GM12878 (cell line): ENCODE data around the gene SPAG7. TPM values are rescaled to one million over a fixed set of nuclear protein-coding genes. Genes with fewer than 3 reads are reported as not detected.
A peak's percentile ranks its signal among the peaks of the same experiment; 100 is the strongest.

Source experiments
- ATF3 ChIP-seq: IDR thresholded peaks from 2 replicates; pipeline ENCODE4 v1.6.1; 2011; ENCODE audit warnings: low read depth, mild to moderate bottlenecking, low read length, moderate library complexity, borderline replicate concordance; ENCODE audit errors: extremely low read depth
- BCL3 ChIP-seq: IDR thresholded peaks from 2 replicates; pipeline ENCODE4 v1.6.1; 2011; ENCODE audit warnings: borderline replicate concordance, low read depth, mild to moderate bottlenecking, moderate library complexity, low read length; ENCODE audit not compliant: insufficient read depth, poor library complexity, severe bottlenecking
- FOXM1 ChIP-seq: IDR thresholded peaks from 2 replicates; pipeline ENCODE4 v1.6.1; 2012; ENCODE audit warnings: low read depth, mild to moderate bottlenecking, inconsistent platforms, low read length, moderate library complexity
- KLF5 ChIP-seq: fragments of 450-650 bp; IDR thresholded peaks from 2 replicates; pipeline ENCODE4 v1.6.1; 2014; ENCODE audit warnings: mild to moderate bottlenecking; ENCODE audit not compliant: partially characterized antibody
- MYB ChIP-seq: fragments of 150-350 bp; IDR thresholded peaks from 2 replicates; pipeline ENCODE4 v1.6.1; 2014; ENCODE audit warnings: mild to moderate bottlenecking, low read depth, low read length, borderline replicate concordance
- NBN ChIP-seq: fragments of 450-650 bp; IDR thresholded peaks from 2 replicates; pipeline ENCODE4 v1.6.1; 2016
- RB1 ChIP-seq: fragments of 450-650 bp; formaldehyde crosslinking; IDR thresholded peaks from 2 replicates; pipeline ENCODE4 v1.6.1; 2017; ENCODE audit warnings: mild to moderate bottlenecking, borderline replicate concordance
- RCOR1 ChIP-seq: conservative IDR thresholded peaks from 2 replicates; pipeline ENCODE4 v1.6.1; 2012; ENCODE audit warnings: low read depth, low read length, improper control_type of control experiment
- SPI1 ChIP-seq: IDR thresholded peaks from 2 replicates; pipeline ENCODE4 v1.6.1; 2011; ENCODE audit warnings: low read depth, mild to moderate bottlenecking, low read length, moderate library complexity, borderline replicate concordance; ENCODE audit not compliant: insufficient read depth
- SREBF2 ChIP-seq: IDR thresholded peaks from 2 replicates; pipeline ENCODE4 v1.6.1; 2012; ENCODE audit warnings: mild to moderate bottlenecking, low read length
- SRF ChIP-seq, 2 experiments: IDR thresholded peaks; 2 replicates each; pipeline ENCODE4 v1.6.1; 2011; ENCODE audit warnings: low read depth in 2 of 2, low read length in 2 of 2, mild to moderate bottlenecking in 1 of 2, moderate library complexity in 1 of 2
- TAF1 ChIP-seq: IDR thresholded peaks from 2 replicates; pipeline ENCODE4 v1.6.1; 2011; ENCODE audit warnings: mild to moderate bottlenecking, low read depth, low read length, borderline replicate concordance
- ZBTB11 ChIP-seq: fragments of 450-650 bp; formaldehyde crosslinking; IDR thresholded peaks from 2 replicates; pipeline ENCODE4 v1.5.0; 2022; ENCODE audit warnings: mild to moderate bottlenecking, missing genetic modification characterization
- polyA plus RNA-seq, 11 experiments: library from polyadenylated mRNA; depleted of rRNA in 4 of 11; unstranded in 6 of 11; stranded (reverse) in 5 of 11; fragments of >200 nt; fragmentation: Nextera tagmentation in 4 of 11; fragmentation: Illumina TruSeq in 1 of 11; extraction: Ambion mirVana in 4 of 11; extraction: Trizol in 1 of 11; gene quantifications; 1 replicate in 1 of 11; 2 replicates in 10 of 11; pipeline versions ENCODE4 v1.2.1 to v1.2.3, GENCODE V29; 2011 to 2016; ENCODE audit warnings: inconsistent platforms in 2 of 11, missing spikeins in 2 of 11, low read depth in 1 of 11
- total RNA-seq, 4 experiments: library from RNA; depleted of rRNA in 3 of 4; stranded (reverse); fragments of >200 nt in 3 of 4; fragmentation: Illumina TruSeq in 1 of 4; extraction: Trizol in 1 of 4; gene quantifications; 2 replicates each; pipeline versions ENCODE4 v1.2.1 to v1.2.3, GENCODE V29; 2013 to 2021
- TF ChIP-seq, protein P1 (sequence below), 3 experiments: IDR thresholded peaks in 2 of 3; conservative IDR thresholded peaks in 1 of 3; 2 replicates each; pipeline ENCODE4 v1.5.1; 2011; ENCODE audit warnings: low read depth in 3 of 3, low read length in 3 of 3, mild to moderate bottlenecking in 3 of 3, control low read depth in 2 of 3, moderate library complexity in 2 of 3, inconsistent platforms in 1 of 3, mixed read lengths in 1 of 3; ENCODE audit not compliant: control insufficient read depth in 2 of 3, insufficient read depth in 1 of 3; ENCODE audit errors: extremely low read depth in 1 of 3
- TF ChIP-seq, protein P2 (sequence below): IDR thresholded peaks from 2 replicates; pipeline ENCODE4 v1.6.1; 2012; ENCODE audit warnings: low read depth, low read length, improper control_type of control experiment
- TF ChIP-seq, protein P3 (sequence below): fragments of 450-650 bp; IDR thresholded peaks from 2 replicates; pipeline ENCODE4 v1.6.1; 2017; ENCODE audit warnings: mild to moderate bottlenecking, low read depth, inconsistent platforms; ENCODE audit not compliant: poor library complexity, severe bottlenecking

Gene SPAG7
- total and polyA plus RNA-seq, 10 of the 15 experiments (the other 5 are each of a cell fraction or from before 2014, with no cell fraction given) = 7.9 to 146 (median 88.7) TPM

DNA sequence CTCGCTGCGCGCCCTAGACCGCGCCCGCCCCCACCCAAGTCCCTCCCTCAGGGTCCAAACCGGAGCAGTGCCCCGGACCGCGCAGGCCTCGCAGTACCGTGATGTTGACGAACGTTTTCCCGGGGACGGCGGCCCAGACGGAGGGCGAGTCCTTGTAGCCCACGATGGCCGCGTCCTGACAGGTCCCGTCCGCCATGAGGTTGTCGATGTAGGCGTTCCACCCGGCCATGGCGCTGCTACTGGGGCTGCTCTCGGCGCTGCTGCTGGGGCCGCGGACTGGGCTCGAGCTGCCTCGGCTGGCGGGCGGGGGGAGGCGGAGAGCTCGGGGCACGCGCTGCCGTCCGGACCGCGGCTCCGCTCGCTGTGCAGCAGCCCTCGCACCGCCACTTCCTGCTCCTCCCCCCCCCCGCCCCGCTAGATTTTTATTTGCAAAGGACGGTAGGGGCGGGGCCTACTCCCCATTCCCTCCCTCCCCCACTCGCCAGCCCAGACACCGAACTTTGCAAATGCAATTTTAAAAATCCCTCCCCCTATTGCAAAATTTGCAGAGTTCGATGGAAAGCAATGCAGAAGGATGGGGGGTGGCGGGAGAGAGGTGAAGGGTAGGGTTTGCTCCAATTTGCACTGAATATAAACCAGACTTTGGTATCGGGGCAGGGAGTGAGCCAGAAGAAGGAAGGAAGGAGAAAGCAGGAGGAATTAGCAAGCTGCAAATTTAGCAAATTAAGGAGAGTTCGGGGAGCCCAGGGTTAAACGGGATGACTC, 19.3 kb downstream of the SPAG7 start, which contains the start of gene PFN1 (continued):
- TF ChIP-seq, protein P1, sequence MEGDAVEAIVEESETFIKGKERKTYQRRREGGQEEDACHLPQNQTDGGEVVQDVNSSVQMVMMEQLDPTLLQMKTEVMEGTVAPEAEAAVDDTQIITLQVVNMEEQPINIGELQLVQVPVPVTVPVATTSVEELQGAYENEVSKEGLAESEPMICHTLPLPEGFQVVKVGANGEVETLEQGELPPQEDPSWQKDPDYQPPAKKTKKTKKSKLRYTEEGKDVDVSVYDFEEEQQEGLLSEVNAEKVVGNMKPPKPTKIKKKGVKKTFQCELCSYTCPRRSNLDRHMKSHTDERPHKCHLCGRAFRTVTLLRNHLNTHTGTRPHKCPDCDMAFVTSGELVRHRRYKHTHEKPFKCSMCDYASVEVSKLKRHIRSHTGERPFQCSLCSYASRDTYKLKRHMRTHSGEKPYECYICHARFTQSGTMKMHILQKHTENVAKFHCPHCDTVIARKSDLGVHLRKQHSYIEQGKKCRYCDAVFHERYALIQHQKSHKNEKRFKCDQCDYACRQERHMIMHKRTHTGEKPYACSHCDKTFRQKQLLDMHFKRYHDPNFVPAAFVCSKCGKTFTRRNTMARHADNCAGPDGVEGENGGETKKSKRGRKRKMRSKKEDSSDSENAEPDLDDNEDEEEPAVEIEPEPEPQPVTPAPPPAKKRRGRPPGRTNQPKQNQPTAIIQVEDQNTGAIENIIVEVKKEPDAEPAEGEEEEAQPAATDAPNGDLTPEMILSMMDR (IDR thresholded peaks at IDR 0.05 in 2 of 3, conservative IDR thresholded peaks at IDR 0.05 in 1 of 3; ENCODE audit: control insufficient read depth in 2 of 3, extremely low read depth in 1 of 3, insufficient read depth in 1 of 3, low read depth in 3 of 3, low read length in 3 of 3) = no peak
- TF ChIP-seq RCOR1 (no peak), SRF (IDR thresholded peaks at IDR 0.05; ENCODE audit: low read depth in 2 of 2, low read length in 2 of 2) (no peak), SPI1 (no peak), NBN (peak; percentile 93), MYB (no peak), TAF1 (peak; percentile 89), KLF5 (no peak), FOXM1 (no peak), ZBTB11 (CRISPR knock-in tag) (peak; percentile 64), ATF3 (no peak), SREBF2 (no peak), RB1 (no peak), BCL3 (no peak)
- TF ChIP-seq, protein P2, sequence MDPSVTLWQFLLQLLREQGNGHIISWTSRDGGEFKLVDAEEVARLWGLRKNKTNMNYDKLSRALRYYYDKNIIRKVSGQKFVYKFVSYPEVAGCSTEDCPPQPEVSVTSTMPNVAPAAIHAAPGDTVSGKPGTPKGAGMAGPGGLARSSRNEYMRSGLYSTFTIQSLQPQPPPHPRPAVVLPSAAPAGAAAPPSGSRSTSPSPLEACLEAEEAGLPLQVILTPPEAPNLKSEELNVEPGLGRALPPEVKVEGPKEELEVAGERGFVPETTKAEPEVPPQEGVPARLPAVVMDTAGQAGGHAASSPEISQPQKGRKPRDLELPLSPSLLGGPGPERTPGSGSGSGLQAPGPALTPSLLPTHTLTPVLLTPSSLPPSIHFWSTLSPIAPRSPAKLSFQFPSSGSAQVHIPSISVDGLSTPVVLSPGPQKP = no peak
- TF ChIP-seq, protein P3, sequence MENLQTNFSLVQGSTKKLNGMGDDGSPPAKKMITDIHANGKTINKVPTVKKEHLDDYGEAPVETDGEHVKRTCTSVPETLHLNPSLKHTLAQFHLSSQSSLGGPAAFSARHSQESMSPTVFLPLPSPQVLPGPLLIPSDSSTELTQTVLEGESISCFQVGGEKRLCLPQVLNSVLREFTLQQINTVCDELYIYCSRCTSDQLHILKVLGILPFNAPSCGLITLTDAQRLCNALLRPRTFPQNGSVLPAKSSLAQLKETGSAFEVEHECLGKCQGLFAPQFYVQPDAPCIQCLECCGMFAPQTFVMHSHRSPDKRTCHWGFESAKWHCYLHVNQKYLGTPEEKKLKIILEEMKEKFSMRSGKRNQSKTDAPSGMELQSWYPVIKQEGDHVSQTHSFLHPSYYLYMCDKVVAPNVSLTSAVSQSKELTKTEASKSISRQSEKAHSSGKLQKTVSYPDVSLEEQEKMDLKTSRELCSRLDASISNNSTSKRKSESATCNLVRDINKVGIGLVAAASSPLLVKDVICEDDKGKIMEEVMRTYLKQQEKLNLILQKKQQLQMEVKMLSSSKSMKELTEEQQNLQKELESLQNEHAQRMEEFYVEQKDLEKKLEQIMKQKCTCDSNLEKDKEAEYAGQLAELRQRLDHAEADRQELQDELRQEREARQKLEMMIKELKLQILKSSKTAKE = peak; percentile 89
